GM19193 (cell line): ENCODE measurements around the gene KLHL11.

Experiments used
- POLR2A ChIP-seq: IDR thresholded peaks from 4 replicates; pipeline ENCODE4 v1.6.1; 2011; ENCODE audit not compliant: insufficient read depth, insufficient read length; ENCODE audit errors: extremely low read depth

Gene KLHL11

GRCh38 chr17:41893384-41893783 lies 28.2 kb upstream of the KLHL11 start:
- TF ChIP-seq POLR2A, result no peak

GRCh38 chr17:41892021-41892376 lies 26.8 kb upstream of the KLHL11 start:
- no peak for TF ChIP-seq POLR2A

GRCh38 chr17:41891135-41892020 lies 26.2 kb upstream of the KLHL11 start:
- TF ChIP-seq POLR2A, result no peak

DNA sequence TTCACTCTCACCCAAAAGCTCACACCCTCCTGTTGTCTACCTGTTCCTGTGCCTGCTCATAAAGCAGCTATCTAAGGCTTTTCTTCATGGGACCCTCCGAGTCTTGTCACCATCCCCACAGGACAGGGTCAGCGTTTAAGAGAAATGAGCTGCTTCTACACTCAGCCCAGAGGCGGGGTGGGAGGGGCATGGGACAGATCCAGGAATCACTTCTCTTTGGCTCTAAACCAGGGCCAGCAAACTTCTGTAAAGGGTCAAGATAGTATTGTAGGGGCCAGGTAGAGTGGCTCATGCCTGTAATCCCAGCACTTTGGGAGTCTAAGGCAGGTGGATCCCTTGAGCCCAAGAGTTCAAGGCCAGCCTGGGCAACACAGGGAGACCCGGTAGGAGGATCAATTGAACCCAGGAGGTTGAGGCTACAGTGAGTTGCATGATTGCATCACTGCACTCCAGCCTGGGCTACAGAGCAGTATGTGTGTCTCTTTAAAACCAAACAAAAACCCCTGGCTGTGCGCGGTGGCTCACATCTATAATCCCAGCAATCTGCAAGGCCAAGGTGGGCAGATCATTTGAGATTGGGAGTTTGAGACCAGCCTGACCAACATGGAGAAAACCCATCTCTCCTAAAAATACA lies 23.2 kb upstream of the KLHL11 start:
- TF ChIP-seq POLR2A, result no peak

- no peak for TF ChIP-seq POLR2A
Measured at GRCh38 chr17:41885733-41886132, 20.5 kb upstream of the KLHL11 start.

GRCh38 chr17:41882756-41883155 lies 17.5 kb upstream of the KLHL11 start:
- no peak for TF ChIP-seq POLR2A

GRCh38 chr17:41880130-41880529 lies 14.9 kb upstream of the KLHL11 start:
- TF ChIP-seq POLR2A, result no peak

DNA sequence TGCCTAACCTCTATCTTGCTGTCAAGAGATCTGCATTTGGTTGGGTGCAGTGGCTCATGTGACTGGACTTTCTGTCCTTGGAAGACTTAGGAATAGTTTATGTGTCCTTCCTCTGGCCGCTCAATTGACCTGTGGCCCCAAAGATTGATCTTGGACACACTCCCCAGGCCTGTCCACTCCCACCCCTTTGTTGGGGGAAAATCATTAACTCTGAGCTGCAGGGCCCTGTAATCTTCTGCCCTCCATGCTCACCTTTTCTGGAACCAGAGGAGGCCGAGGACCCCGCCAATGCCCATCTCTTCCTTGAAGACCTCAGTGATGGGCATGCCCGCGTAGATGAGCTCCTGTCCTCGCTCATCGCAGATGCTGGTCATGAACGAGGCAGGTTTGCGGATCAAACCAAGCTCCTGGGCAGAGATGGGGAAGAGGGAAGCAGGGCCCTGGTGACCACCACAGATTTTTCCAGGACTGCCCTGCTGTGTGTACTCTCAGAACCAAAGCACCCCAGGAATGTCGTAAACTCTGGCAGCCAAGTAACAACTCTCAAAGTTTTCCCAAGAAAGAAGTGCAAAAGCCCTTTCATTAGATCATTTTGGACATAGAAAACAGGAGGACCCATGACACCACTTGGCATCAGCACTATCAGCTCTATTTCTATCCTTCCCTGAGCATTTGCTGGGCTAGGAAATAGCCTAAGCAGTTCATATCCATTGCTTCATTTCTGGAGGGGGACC lies 8.5 kb upstream of the KLHL11 start:
- no peak for TF ChIP-seq POLR2A

GRCh38 chr17:41871789-41872188 lies 6.6 kb upstream of the KLHL11 start:
- TF ChIP-seq POLR2A, result no peak

DNA sequence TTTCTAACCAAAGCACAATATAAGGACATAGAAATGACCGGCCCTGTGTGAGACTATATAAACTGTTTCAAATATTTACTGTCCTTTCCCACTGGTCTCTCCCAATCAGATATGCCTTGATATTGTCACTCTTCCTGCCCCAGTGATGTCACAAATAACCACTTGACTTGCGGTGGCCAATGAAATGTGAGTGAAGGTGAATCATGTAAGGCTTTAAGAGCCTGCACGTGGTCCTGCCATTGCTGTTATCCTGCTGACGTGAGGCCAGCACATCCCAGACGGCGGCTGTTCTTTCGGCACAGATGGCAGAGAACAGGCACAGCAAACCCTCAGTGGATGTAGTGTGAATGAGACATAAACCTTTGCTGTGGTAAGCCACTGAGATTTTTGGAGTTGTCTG lies 5.4 kb upstream of the KLHL11 start:
- TF ChIP-seq POLR2A, result no peak

DNA sequence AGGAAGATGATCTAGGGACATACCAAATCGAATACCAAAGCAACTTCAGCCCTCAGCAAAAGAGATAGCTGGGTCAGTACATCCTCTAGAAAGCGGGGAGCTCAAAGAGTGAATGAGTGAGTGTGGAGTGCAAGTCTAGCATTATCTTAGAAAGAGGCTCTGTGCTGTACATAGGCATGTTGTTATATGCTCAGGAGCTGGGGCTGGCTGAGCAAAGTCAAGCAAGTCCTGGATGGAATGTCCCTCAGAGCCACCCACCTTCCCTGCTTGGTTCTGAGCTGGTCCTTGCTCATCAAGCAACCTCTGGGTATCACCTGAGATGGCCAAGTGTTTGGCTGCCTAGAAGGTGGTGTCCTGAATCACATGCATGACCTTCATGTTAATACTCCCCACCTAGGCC lies 4.9 kb upstream of the KLHL11 start:
- no peak for TF ChIP-seq POLR2A

DNA sequence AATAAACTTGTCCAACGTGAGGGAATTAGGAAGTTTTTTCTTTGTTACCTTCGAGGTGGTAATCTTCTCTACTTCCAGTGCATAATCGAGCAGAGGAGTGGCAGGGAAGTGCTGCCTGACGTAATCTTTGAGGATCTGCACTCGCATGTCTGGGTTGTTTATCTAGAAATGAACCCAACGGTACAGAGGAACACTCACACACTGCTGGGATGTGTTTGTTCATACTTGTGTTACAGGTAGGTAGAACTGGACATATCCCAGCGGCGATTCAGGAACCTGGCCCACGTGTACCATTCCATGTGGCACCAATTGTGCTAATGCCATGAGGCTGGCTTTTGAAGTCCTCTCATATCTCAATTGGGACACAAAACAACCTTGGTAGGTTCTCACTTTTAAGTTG lies 4.2 kb upstream of the KLHL11 start:
- no peak for TF ChIP-seq POLR2A

DNA sequence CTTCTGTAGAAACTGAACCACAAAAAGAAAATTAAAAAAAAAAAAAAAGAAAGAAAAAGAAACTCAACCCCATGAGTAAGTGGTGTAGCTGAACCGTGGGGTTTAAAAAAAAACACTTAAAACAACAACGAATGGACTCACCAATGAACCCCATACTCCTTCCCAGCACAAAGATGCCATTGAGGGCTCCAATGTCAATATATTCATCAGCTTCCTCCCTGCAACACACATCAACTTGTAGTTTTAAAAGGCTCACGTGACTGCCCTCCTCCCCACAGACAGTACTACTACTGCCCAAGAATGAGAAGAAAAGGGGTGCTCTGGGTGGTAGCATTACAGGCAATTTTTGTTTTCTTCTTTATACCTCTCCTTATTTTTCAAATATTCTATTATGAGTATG lies 3.3 kb upstream of the KLHL11 start:
- no peak for TF ChIP-seq POLR2A

DNA sequence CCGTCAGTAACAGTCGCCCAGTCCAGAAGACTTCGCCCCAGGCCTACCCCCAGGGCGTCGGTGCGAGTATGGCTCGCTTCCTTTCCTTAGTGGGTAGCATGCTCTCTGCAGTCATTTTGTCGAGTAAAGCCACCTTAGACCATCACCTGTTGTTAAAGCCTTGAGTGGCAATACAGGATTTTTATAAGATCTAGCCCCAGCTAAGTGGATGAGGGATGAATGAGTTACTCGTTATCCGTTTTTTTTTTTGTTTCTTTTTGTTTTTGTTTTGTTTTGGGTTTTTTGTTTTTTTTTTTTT lies 322 bp upstream of the KLHL11 start:
- TF ChIP-seq POLR2A, result no peak

- TF ChIP-seq POLR2A, result no peak
Measured at GRCh38 chr17:41864498-41864835, 756 bp downstream of the KLHL11 start.

GRCh38 chr17:41863074-41863848 lies 2.0 kb downstream of the KLHL11 start:
- TF ChIP-seq POLR2A, result no peak

GRCh38 chr17:41860254-41860931 lies 4.8 kb downstream of the KLHL11 start:
- no peak for TF ChIP-seq POLR2A
